Hair follicular keratinocyte (primary cell): ENCODE data around the gene VSTM1. TPM values are rescaled to one million over a fixed set of nuclear protein-coding genes. Genes with fewer than 3 reads are reported as not detected.

ENCODE experiments used
- total RNA-seq: library from RNA; depleted of rRNA; stranded (reverse); fragments of >200 nt; gene quantifications from 2 replicates; pipeline ENCODE4 v1.2.3, GENCODE V29; 2015

Gene VSTM1, protein sequence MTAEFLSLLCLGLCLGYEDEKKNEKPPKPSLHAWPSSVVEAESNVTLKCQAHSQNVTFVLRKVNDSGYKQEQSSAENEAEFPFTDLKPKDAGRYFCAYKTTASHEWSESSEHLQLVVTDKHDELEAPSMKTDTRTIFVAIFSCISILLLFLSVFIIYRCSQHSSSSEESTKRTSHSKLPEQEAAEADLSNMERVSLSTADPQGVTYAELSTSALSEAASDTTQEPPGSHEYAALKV
- total RNA-seq: not detected in 2 replicates

DNA sequence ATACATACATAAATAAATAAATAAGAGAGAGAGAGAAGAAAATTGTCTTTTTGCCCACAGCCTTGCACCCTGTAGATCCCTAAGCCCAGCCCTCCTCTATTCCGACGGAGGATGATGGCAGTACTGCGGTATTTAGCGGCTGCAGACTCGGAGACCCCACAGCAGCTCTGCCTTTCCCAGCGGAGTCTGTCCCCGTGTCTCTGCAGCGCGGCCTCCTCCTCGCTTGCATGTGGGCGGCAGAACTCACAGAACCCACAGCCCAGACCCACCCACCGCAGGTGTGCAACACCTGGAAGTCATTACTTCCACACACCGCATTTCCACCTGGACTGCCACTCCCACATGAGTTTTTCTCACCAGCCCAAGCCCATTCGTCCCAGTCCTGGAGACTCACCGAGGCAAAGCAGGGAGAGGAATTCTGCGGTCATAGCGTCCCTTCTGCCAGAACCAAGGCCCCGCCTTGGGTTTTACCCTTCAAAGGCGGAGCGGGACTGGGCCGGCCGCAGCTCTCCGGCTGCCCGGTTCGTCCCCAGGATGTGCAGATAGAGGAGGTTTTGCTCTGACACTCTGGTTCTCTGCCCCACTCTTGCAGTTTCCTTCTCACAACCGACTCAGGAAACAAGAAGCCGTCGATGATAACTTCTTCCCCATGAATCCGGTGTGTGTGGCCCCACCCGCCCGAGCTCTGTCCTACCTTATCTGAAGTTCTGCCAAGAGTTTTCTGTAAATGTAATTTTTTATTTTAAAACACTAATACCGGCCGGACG, at the start of gene VSTM1:
TSS of gene VSTM1 (minus strand) at position 548 of the 767 bp plus-strand sequence. CDS start at position 428, 120 bp downstream.

DNA sequence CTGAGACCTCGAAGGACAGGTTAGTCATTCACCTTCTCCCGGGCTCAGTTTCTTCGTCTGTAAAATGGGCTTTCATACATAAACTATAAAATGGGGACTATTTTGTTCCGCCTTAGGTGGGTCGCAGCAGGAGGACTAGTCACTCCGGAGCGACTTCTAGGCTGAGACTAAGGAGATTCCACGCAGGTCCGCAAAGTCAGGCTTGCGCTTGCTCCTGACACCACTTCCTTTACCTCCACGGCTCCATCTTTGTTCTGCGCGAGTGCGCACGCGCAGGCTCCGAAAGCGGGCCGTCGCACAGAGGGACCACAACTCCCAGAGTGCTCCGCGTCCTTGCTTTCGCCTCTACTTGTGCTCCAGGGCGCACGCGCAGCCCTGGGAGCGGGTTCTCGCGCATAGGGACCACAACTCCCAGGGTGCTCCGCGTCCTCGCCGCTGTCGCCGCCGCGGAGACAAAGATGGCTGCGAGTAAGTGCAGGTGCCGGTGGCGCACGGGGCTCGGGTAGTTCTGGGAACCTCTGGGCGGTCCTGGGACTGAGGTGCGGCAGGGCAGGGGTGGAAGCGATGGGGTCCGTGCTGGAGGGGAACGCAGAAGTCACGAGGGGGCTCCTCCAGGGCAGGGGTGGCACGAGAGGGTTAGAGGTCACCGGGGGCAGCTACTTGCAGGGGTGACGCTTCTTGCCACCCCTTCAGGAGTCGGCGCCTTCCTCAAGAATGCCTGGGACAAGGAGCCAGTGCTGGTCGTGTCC, 38.9 kb upstream of the VSTM1 start, which contains the start of gene NDUFA3:
TSS of gene NDUFA3 (plus strand) at position 435 of the 749 bp plus-strand sequence. CDS start at position 459, 24 bp downstream.

DNA sequence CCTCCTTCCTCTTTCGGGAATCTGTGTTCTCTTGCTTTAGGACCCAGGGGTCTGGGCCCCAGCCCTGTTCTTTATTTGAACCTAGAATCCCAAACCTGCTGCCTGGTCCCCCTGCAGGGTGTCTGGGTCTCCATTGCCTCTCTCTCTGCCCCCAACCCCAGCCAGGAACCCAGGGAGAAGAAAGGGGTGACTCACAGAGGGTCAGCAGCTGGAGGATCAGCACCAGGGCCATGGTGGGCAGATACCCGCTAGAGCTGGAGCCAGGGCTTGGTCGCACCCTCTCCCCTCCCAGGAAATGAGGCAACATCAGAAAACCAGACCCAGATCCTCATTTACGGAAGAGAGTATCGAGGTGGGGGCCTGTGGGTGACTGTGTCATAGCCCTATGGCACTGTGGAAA, 36.9 kb upstream of the VSTM1 start, which contains the start of gene OSCAR:
TSS of gene OSCAR (minus strand) at position 243 of the 400 bp plus-strand sequence. CDS start at position 232, 11 bp downstream.

DNA sequence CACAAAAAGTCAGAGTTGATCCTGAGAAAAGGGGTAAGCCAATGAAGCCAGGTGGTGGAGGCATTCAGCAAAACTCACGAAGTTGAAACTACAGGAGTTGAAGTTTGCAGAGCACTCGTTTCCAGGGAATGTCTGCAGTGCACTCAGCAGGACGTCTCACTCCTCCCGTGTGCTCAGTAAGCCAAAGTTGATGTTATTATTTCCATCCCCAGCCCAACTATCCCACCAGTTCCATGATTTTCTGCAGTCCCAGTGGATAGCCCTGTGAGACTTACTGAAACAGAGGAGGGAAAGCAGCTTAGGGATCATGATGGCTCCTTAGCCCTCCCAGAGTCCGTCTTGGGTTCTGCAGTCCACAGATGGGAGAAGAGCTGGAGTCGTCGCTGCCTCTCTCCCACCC, 17.3 kb upstream of the VSTM1 start, which contains the start of gene TARM1:
TSS of gene TARM1 (minus strand) at position 334 of the 400 bp plus-strand sequence. CDS start at position 309, 25 bp downstream.

DNA sequence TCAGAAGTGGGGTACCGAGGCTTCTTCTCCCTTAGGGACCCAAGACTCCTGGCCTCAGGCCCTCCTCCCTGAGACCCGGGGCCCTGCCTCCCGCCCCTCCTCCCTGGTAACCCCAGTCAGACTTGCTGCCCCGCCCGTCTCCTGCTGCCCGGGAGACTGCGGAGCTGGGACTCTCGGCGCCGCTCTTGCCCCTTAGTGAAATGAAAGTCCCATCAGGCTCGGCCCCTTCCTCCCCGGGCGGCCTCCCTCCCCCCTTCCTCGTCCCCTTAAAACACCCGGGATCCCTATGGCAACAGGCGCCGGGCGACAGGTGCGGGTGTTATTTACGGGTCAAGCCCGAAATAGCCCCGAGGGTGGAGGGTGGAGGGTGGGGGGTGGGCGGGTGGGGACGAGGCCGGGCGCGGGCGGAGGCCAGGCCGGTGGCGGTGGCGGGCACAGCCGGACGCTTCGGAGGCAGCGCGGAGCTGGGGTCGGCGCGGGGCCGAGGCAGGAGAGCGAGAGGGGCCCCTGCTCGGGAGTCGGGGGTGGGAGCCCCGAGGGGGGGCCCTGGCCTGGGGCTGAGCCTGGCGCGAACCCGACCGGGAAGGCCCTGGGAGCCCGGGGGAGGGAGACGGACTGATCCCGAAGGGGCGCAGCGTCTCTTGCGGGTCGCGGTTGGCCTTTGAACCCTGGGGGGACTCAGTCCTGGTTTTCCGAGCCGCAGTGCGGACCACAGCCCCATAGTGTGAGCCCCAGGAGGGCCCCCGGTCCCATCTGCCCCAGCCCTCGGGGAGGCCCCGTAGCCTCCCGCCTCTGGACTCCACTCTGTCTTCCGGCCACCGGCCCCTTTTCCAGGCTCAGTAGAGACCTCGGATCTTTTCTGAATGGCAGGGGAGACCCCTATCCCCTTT, 72.2 kb downstream of the VSTM1 start, which contains the start of gene CACNG6:
TSS of gene CACNG6 (plus strand) at position 414 of the 890 bp plus-strand sequence. CDS start 1,241 bp downstream, outside the sequence.

Other genes starting within 250 kb of the VSTM1 start
- gene NLRP12, start 239.6 kb downstream of the VSTM1 start, total RNA-seq: not detected in 2 replicates
- gene MYADM, start 196.0 kb downstream of the VSTM1 start, total RNA-seq: 23.2 and 29.8 TPM in 2 replicates
- gene PRKCG, start 181.7 kb downstream of the VSTM1 start, total RNA-seq: not detected in 2 replicates
- not detected in 2 replicates for gene CACNG7, start 154.6 kb downstream of the VSTM1 start, total RNA-seq
- not detected in 2 replicates for gene CACNG8, start 101.0 kb downstream of the VSTM1 start, total RNA-seq
- gene CACNG6, start 72.3 kb downstream of the VSTM1 start, total RNA-seq: not detected in 2 replicates
- gene TARM1, start 17.5 kb upstream of the VSTM1 start, total RNA-seq: not detected in 2 replicates
- gene OSCAR, start 36.9 kb upstream of the VSTM1 start, total RNA-seq: 0.70 and 1.7 TPM in 2 replicates
- 25.6 and 48.0 TPM in 2 replicates for gene NDUFA3, start 39.0 kb upstream of the VSTM1 start, total RNA-seq
- 9.0 and 18.6 TPM in 2 replicates for gene TFPT, start 51.8 kb upstream of the VSTM1 start, total RNA-seq
- gene PRPF31, start 51.9 kb upstream of the VSTM1 start, total RNA-seq: 44.2 and 74.0 TPM in 2 replicates
- 12.9 and 18.3 TPM in 2 replicates for gene CNOT3, start 73.9 kb upstream of the VSTM1 start, total RNA-seq
- gene LENG1, start 95.8 kb upstream of the VSTM1 start, total RNA-seq: 7.2 and 8.3 TPM in 2 replicates
- gene TMC4, start 109.3 kb upstream of the VSTM1 start, total RNA-seq: 6.6 and 22.6 TPM in 2 replicates
- gene MBOAT7, start 125.7 kb upstream of the VSTM1 start, total RNA-seq: 73.7 and 97.3 TPM in 2 replicates
- gene TSEN34, start 127.4 kb upstream of the VSTM1 start, total RNA-seq: 140 and 179 TPM in 2 replicates
- 2,479 and 2,533 TPM in 2 replicates for gene RPS9, start 137.0 kb upstream of the VSTM1 start, total RNA-seq
- gene LILRB3, start 159.1 kb upstream of the VSTM1 start, total RNA-seq: not detected in 2 replicates
- not detected in 2 replicates for gene LILRA6, start 178.9 kb upstream of the VSTM1 start, total RNA-seq
- not detected in 2 replicates for gene LILRB5, start 193.4 kb upstream of the VSTM1 start, total RNA-seq
- not detected in 2 replicates for gene LILRB2, start 217.2 kb upstream of the VSTM1 start, total RNA-seq
- not detected in 2 replicates for gene LILRA5, start 249.3 kb upstream of the VSTM1 start, total RNA-seq